ENCODE measurements around the gene ABTB1.
"Not testable (repeated sequence)": the region's sequence is repeated elsewhere in the genome, so short reads cannot be mapped to it uniquely, and the experiment has no call there.

The ABTB1 gene

GRCh38 chr3:127674101-127674721 lies 1.5 kb downstream of the ABTB1 start:
- Mint-ChIP-seq H3K4me3 (peak overlapping the region; percentile 88), H3K9me3 (ENCODE audit: low read depth) (no peaks in the 10 kb centered on the region), H3K4me1 (ENCODE audit: low read depth) (peaks cover 28% of the 10 kb centered on the region), H3K27me3 (no peaks in the 10 kb centered on the region), H3K27ac (peak overlapping the region; percentile 69), H3K36me3 (no peaks in the 10 kb centered on the region)

- Mint-ChIP-seq H3K36me3 (no peaks in the 10 kb centered on the region), H3K27ac (peak overlapping the region; percentile 69), H3K9me3 (ENCODE audit: low read depth) (no peaks in the 10 kb centered on the region), H3K4me1 (ENCODE audit: low read depth) (peaks cover 28% of the 10 kb centered on the region), H3K27me3 (no peaks in the 10 kb centered on the region), H3K4me3 (peak overlapping the region; percentile 88)
Measured at GRCh38 chr3:127674790-127675189, 2.0 kb downstream of the ABTB1 start.

- Mint-ChIP-seq H3K27me3 (no peaks in the 10 kb centered on the region), H3K4me1 (ENCODE audit: low read depth) (peaks cover 28% of the 10 kb centered on the region), H3K36me3 (no peaks in the 10 kb centered on the region), H3K9me3 (ENCODE audit: low read depth) (no peaks in the 10 kb centered on the region), H3K27ac (peak overlapping the region; percentile 61), H3K4me3 (no peak overlapping the region)
Measured at GRCh38 chr3:127675651-127676391, 3.1 kb downstream of the ABTB1 start.

- Mint-ChIP-seq H3K9me3 (ENCODE audit: low read depth) (no peaks in the 10 kb centered on the region), H3K36me3 (no peaks in the 10 kb centered on the region), H3K27me3 (no peaks in the 10 kb centered on the region), H3K4me3 (no peak overlapping the region), H3K27ac (no peak overlapping the region), H3K4me1 (ENCODE audit: low read depth) (peaks cover 27% of the 10 kb centered on the region)
Measured at GRCh38 chr3:127676456-127676855, 3.7 kb downstream of the ABTB1 start.

- Mint-ChIP-seq H3K27me3 (no peaks in the 10 kb centered on the region), H3K4me3 (no peak overlapping the region), H3K4me1 (ENCODE audit: low read depth) (peaks cover 25% of the 10 kb centered on the region), H3K36me3 (no peaks in the 10 kb centered on the region), H3K27ac (no peak overlapping the region), H3K9me3 (ENCODE audit: low read depth) (no peaks in the 10 kb centered on the region)
Measured at GRCh38 chr3:127676921-127677351, 4.2 kb downstream of the ABTB1 start.

GRCh38 chr3:127677541-127678314 lies 5.0 kb downstream of the ABTB1 start:
- no peak overlapping the region for H3K27ac Mint-ChIP-seq

GRCh38 chr3:127678315-127678599 lies 5.5 kb downstream of the ABTB1 start:
- no peak overlapping the region for H3K27ac Mint-ChIP-seq
- peaks cover 25% of the 10 kb centered on the region for H3K4me1 Mint-ChIP-seq (ENCODE audit: low read depth)
- no peaks in the 10 kb centered on the region for H3K36me3 Mint-ChIP-seq
- no peaks in the 10 kb centered on the region for H3K9me3 Mint-ChIP-seq (ENCODE audit: low read depth)
- H3K4me3 Mint-ChIP-seq: no peak overlapping the region
- no peaks in the 10 kb centered on the region for H3K27me3 Mint-ChIP-seq

More at GRCh38 chr3:127677541-127678314, 5.0 kb downstream of the ABTB1 start:
- Mint-ChIP-seq H3K9me3 (ENCODE audit: low read depth) (no peaks in the 10 kb centered on the region), H3K4me1 (ENCODE audit: low read depth) (peaks cover 25% of the 10 kb centered on the region), H3K27me3 (no peaks in the 10 kb centered on the region), H3K36me3 (no peaks in the 10 kb centered on the region), H3K4me3 (no peak overlapping the region)

- H3K27me3 Mint-ChIP-seq: no peaks in the 10 kb centered on the region
- peaks cover 26% of the 10 kb centered on the region for H3K4me1 Mint-ChIP-seq (ENCODE audit: low read depth)
- H3K4me3 Mint-ChIP-seq: no peak overlapping the region
- no peaks in the 10 kb centered on the region for H3K36me3 Mint-ChIP-seq
- no peaks in the 10 kb centered on the region for H3K9me3 Mint-ChIP-seq (ENCODE audit: low read depth)
- H3K27ac Mint-ChIP-seq: peak overlapping the region; percentile 46
Measured at GRCh38 chr3:127678611-127679533, 6.1 kb downstream of the ABTB1 start.

- Mint-ChIP-seq H3K4me3 (no peak overlapping the region), H3K27ac (no peak overlapping the region), H3K27me3 (no peaks in the 10 kb centered on the region)
Measured at GRCh38 chr3:127679534-127680145, 6.9 kb downstream of the ABTB1 start.

GRCh38 chr3:127680146-127680661 lies 7.5 kb downstream of the ABTB1 start:
- Mint-ChIP-seq H3K27ac (no peak overlapping the region), H3K4me3 (no peak overlapping the region), H3K4me1 (ENCODE audit: low read depth) (peaks cover 20% of the 10 kb centered on the region), H3K36me3 (no peaks in the 10 kb centered on the region), H3K27me3 (no peaks in the 10 kb centered on the region), H3K9me3 (ENCODE audit: low read depth) (no peaks in the 10 kb centered on the region)

More at GRCh38 chr3:127679534-127680145, 6.9 kb downstream of the ABTB1 start:
- no peaks in the 10 kb centered on the region for H3K9me3 Mint-ChIP-seq (ENCODE audit: low read depth)
- no peaks in the 10 kb centered on the region for H3K36me3 Mint-ChIP-seq
- H3K4me1 Mint-ChIP-seq (ENCODE audit: low read depth): peaks cover 26% of the 10 kb centered on the region

- no peak overlapping the region for H3K27ac Mint-ChIP-seq
- no peaks in the 10 kb centered on the region for H3K27me3 Mint-ChIP-seq
- H3K4me1 Mint-ChIP-seq (ENCODE audit: low read depth): peaks cover 17% of the 10 kb centered on the region
- no peaks in the 10 kb centered on the region for H3K9me3 Mint-ChIP-seq (ENCODE audit: low read depth)
- no peak overlapping the region for H3K4me3 Mint-ChIP-seq
- no peaks in the 10 kb centered on the region for H3K36me3 Mint-ChIP-seq
Measured at GRCh38 chr3:127680798-127681221, 8.1 kb downstream of the ABTB1 start.

- H3K9me3 Mint-ChIP-seq (ENCODE audit: low read depth); H3K36me3 Mint-ChIP-seq; H3K4me3 Mint-ChIP-seq; H3K27me3 Mint-ChIP-seq: not testable (repeated sequence)
- H3K4me1 Mint-ChIP-seq (ENCODE audit: low read depth): peaks cover 14% of the 10 kb centered on the region
- peak overlapping the region; percentile 8 for H3K27ac Mint-ChIP-seq
Measured at GRCh38 chr3:127682175-127682554, 9.4 kb downstream of the ABTB1 start.

- Mint-ChIP-seq H3K27ac (no peak overlapping the region), H3K36me3 (no peaks in the 10 kb centered on the region), H3K27me3 (no peaks in the 10 kb centered on the region), H3K4me3 (no peak overlapping the region), H3K4me1 (ENCODE audit: low read depth) (peaks cover 14% of the 10 kb centered on the region), H3K9me3 (ENCODE audit: low read depth) (no peaks in the 10 kb centered on the region)
Measured at GRCh38 chr3:127682561-127682960, 9.8 kb downstream of the ABTB1 start.
